Epithelial cell of proximal tubule (primary cell): Measurements from ENCODE around the gene RPL10L. TPM values are rescaled to one million over a fixed set of nuclear protein-coding genes. Genes with fewer than 3 reads are reported as not detected.

ENCODE experiments used
- DNase-seq: peaks from one replicate; pipeline ENCODE4 v3.0.0-alpha.2; 2011; ENCODE audit warnings: low read depth
- H3K4me3 ChIP-seq: 2 replicates; pipeline ENCODE4 v1.5.1; 2011; ENCODE audit warnings: low read depth, mild to moderate bottlenecking, low read length
- CTCF ChIP-seq: conservative IDR thresholded peaks from 2 replicates; pipeline ENCODE4 v1.5.1; 2012; ENCODE audit warnings: low read depth, mild to moderate bottlenecking, low read length
- total RNA-seq: library from RNA; depleted of rRNA; stranded (reverse); fragments of >200 nt; gene quantifications from 2 replicates; pipeline ENCODE4 v1.2.3, GENCODE V29; 2015

RPL10L gene
- total RNA-seq, result not detected in 2 replicates

GRCh38 chr14:46651526-46652144, at the start of gene RPL10L:
RPL10L (minus strand) TSS chr14:46651781; CDS start chr14:46651736, 45 bp downstream.
- DNase-seq, result no peak
- H3K4me3 ChIP-seq, result no peak within 1 kb of the TSS
- peak; percentile 31 for TF ChIP-seq CTCF

GRCh38 chr14:46691819-46692218, 40.2 kb upstream of the RPL10L start:
- DNase-seq, result no peak
- no peak for TF ChIP-seq CTCF
- H3K4me3 ChIP-seq, result no peak overlapping the region

- DNase-seq, result no peak
- no peak overlapping the region for H3K4me3 ChIP-seq
- no peak for TF ChIP-seq CTCF
These were observed 35.1 kb upstream of the RPL10L start for GRCh38 chr14:46686652-46687051.

GRCh38 chr14:46672128-46672527, 20.5 kb upstream of the RPL10L start:
- no peak for DNase-seq
- no peak for TF ChIP-seq CTCF

GRCh38 chr14:46663382-46663781, 11.8 kb upstream of the RPL10L start:
- DNase-seq, result no peak
- no peak for TF ChIP-seq CTCF
- H3K4me3 ChIP-seq, result no peak overlapping the region

More at GRCh38 chr14:46672128-46672527, 20.5 kb upstream of the RPL10L start:
- no peak overlapping the region for H3K4me3 ChIP-seq

- H3K4me3 ChIP-seq, result no peak overlapping the region
- no peak for DNase-seq
- peak; percentile 53 for TF ChIP-seq CTCF
These were observed 10.1 kb upstream of the RPL10L start for GRCh38 chr14:46661728-46662127.
